GM18499 (cell line): ENCODE results near the gene CDC42.
"Not testable (repeated sequence)": the region's sequence is repeated elsewhere in the genome, so short reads cannot be mapped to it uniquely, and the experiment has no call there.

Source experiments
- ATAC-seq: cut with Tn5 transposase; IDR thresholded peaks from one replicate; pipeline ENCODE4 v1.9.1; 2021; ENCODE audit warnings: moderate number of reproducible peaks; ENCODE audit not compliant: insufficient read depth, unreplicated experiment

CDC42 gene

GRCh38 chr1:22034834-22035233, 17.7 kb upstream of the CDC42 start:
- ATAC-seq = not testable (repeated sequence)

GRCh38 chr1:22037520-22037919, 15.0 kb upstream of the CDC42 start:
- no peak for ATAC-seq

- ATAC-seq = no peak
Measured at GRCh38 chr1:22038036-22038435, 14.5 kb upstream of the CDC42 start.

- peak; percentile 70 for ATAC-seq
Measured at GRCh38 chr1:22039594-22040285, 12.8 kb upstream of the CDC42 start.

- ATAC-seq = no peak
Measured at GRCh38 chr1:22040286-22040623, 12.3 kb upstream of the CDC42 start.

GRCh38 chr1:22041505-22041904, 11.0 kb upstream of the CDC42 start:
- ATAC-seq = no peak

- no peak for ATAC-seq
Measured at GRCh38 chr1:22043198-22043769, 9.2 kb upstream of the CDC42 start.

GRCh38 chr1:22044690-22045420, 7.7 kb upstream of the CDC42 start:
- no peak for ATAC-seq

- no peak for ATAC-seq
Measured at GRCh38 chr1:22045604-22046228, 6.8 kb upstream of the CDC42 start.

- no peak for ATAC-seq
Measured at GRCh38 chr1:22048351-22049192, 3.9 kb upstream of the CDC42 start.

- ATAC-seq = no peak
Measured at GRCh38 chr1:22050330-22050729, 2.2 kb upstream of the CDC42 start.

GRCh38 chr1:22051607-22052114, 848 bp upstream of the CDC42 start:
- no peak for ATAC-seq

- ATAC-seq = no peak
Measured at GRCh38 chr1:22053017-22053860, 730 bp downstream of the CDC42 start.

- no peak for ATAC-seq
Measured at GRCh38 chr1:22053861-22054770, 1.6 kb downstream of the CDC42 start.

- no peak for ATAC-seq
Measured at GRCh38 chr1:22055463-22055862, 3.0 kb downstream of the CDC42 start.

GRCh38 chr1:22056043-22056442, 3.5 kb downstream of the CDC42 start:
- no peak for ATAC-seq

- no peak for ATAC-seq
Measured at GRCh38 chr1:22056936-22057335, 4.4 kb downstream of the CDC42 start.

- ATAC-seq = no peak
Measured at GRCh38 chr1:22057861-22058260, 5.4 kb downstream of the CDC42 start.
